Glomerular endothelial cell (primary cell): ENCODE data around the gene TEF. TPM values are rescaled to one million over a fixed set of nuclear protein-coding genes. Genes with fewer than 3 reads are reported as not detected.

Experiments used
- DNase-seq: peaks from one replicate; pipeline ENCODE4 v3.0.0-alpha.2; 2011; ENCODE audit warnings: low read depth, low spot score; ENCODE audit errors: extremely low read depth
- total RNA-seq: library from RNA; depleted of rRNA; stranded (reverse); fragments of >200 nt; gene quantifications from 2 replicates; pipeline ENCODE4 v1.2.3, GENCODE V29; 2015

Gene TEF
- total RNA-seq, 1 donor from 2014 or later, result 5.0 TPM

GRCh38 chr22:41353862-41354575 lies 27.7 kb upstream of the TEF start:
- no peak for DNase-seq

GRCh38 chr22:41354979-41355378 lies 26.8 kb upstream of the TEF start:
- DNase-seq, result no peak

GRCh38 chr22:41355895-41356294 lies 25.8 kb upstream of the TEF start:
- no peak for DNase-seq

- DNase-seq, result no peak
These were observed 25.2 kb upstream of the TEF start for GRCh38 chr22:41356430-41357028.

- DNase-seq, result no peak
These were observed 24.6 kb upstream of the TEF start for GRCh38 chr22:41357191-41357590.

GRCh38 chr22:41358927-41359326 lies 22.8 kb upstream of the TEF start:
- DNase-seq, result no peak

- DNase-seq, result no peak
These were observed 22.4 kb upstream of the TEF start for GRCh38 chr22:41359376-41359775.

- no peak for DNase-seq
These were observed 21.6 kb upstream of the TEF start for GRCh38 chr22:41360126-41360525.

GRCh38 chr22:41361716-41362310 lies 19.9 kb upstream of the TEF start:
- DNase-seq, result no peak

GRCh38 chr22:41362615-41363014 lies 19.1 kb upstream of the TEF start:
- no peak for DNase-seq

GRCh38 chr22:41364233-41364632 lies 17.5 kb upstream of the TEF start:
- no peak for DNase-seq

- DNase-seq, result no peak
These were observed 16.8 kb upstream of the TEF start for GRCh38 chr22:41364955-41365354.

GRCh38 chr22:41365425-41365824 lies 16.3 kb upstream of the TEF start:
- no peak for DNase-seq

GRCh38 chr22:41366323-41367029 lies 15.3 kb upstream of the TEF start:
- DNase-seq, result no peak

- no peak for DNase-seq
These were observed 14.6 kb upstream of the TEF start for GRCh38 chr22:41367039-41367679.

- no peak for DNase-seq
These were observed 13.8 kb upstream of the TEF start for GRCh38 chr22:41367680-41368542.

- DNase-seq, result no peak
These were observed 13.0 kb upstream of the TEF start for GRCh38 chr22:41368543-41369423.

- DNase-seq, result no peak
These were observed 12.4 kb upstream of the TEF start for GRCh38 chr22:41369424-41369745.

GRCh38 chr22:41369837-41370236 lies 11.9 kb upstream of the TEF start:
- no peak for DNase-seq
